GM19035 (cell line): Measurements from ENCODE around the gene KCTD15.

Source experiments
- ATAC-seq: cut with Tn5 transposase; IDR thresholded peaks from one replicate; pipeline ENCODE4 v1.9.1; 2021; ENCODE audit not compliant: unreplicated experiment

KCTD15 gene

DNA sequence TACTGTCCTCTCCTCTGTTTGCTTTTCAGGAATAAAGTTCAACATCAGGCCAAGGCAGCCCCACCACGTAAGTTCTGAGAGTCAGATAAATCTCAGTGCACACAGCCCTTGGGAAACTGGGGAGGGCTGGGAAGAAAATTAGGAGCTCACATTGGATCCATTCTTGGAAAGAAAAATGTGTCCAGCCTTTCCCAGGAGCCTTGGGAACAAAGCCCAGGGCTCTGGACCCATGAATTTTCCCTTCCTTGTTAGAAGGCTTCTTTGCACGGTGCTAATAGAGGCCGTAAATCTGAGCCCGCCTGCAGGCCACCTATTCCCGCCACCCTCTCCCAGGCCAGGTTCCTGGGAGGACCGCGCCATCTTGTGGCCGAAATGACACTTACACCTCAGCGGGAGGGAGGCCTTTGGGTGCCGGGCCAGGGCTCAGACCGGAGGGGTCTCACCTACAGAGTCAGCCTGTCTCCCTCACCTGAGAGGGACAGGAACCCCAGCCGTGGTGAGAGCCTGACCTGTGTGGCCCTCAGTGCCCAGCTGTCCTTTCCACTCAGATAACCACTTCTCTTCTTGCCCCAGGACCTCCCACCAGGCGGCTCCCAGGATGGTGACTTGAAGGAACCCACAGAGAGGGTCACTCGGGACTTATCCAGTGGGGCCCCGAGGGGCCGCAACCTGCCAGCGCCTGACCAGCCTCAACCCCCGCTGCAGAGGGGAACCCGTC lies 25.1 kb upstream of the KCTD15 start:
- no peak for ATAC-seq

DNA sequence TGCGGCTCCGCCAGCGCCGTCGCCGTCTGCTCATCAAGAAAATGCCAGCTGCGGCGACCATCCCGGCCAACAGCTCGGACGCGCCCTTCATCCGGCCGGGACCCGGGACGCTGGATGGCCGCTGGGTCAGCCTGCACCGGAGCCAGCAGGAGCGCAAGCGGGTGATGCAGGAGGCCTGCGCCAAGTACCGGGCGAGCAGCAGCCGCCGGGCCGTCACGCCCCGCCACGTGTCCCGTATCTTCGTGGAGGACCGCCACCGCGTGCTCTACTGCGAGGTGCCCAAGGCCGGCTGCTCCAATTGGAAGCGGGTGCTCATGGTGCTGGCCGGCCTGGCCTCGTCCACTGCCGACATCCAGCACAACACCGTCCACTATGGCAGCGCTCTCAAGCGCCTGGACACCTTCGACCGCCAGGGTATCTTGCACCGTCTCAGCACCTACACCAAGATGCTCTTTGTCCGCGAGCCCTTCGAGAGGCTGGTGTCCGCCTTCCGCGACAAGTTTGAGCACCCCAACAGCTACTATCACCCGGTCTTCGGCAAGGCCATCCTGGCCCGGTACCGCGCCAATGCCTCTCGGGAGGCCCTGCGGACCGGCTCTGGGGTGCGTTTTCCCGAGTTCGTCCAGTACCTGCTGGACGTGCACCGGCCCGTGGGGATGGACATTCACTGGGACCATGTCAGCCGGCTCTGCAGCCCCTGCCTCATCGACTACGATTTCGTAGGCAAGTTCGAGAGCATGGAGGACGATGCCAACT lies 24.4 kb upstream of the KCTD15 start:
- ATAC-seq: no peak

DNA sequence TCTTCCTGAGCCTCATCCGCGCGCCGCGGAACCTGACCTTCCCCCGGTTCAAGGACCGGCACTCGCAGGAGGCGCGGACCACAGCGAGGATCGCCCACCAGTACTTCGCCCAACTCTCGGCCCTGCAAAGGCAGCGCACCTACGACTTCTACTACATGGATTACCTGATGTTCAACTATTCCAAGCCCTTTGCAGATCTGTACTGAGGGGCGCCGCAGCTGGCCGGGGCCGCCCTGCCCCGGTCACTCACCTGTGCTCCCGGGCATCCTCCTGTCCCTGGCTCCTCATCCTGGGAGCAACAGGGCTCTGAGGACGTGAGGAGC lies 23.9 kb upstream of the KCTD15 start:
- no peak for ATAC-seq

DNA sequence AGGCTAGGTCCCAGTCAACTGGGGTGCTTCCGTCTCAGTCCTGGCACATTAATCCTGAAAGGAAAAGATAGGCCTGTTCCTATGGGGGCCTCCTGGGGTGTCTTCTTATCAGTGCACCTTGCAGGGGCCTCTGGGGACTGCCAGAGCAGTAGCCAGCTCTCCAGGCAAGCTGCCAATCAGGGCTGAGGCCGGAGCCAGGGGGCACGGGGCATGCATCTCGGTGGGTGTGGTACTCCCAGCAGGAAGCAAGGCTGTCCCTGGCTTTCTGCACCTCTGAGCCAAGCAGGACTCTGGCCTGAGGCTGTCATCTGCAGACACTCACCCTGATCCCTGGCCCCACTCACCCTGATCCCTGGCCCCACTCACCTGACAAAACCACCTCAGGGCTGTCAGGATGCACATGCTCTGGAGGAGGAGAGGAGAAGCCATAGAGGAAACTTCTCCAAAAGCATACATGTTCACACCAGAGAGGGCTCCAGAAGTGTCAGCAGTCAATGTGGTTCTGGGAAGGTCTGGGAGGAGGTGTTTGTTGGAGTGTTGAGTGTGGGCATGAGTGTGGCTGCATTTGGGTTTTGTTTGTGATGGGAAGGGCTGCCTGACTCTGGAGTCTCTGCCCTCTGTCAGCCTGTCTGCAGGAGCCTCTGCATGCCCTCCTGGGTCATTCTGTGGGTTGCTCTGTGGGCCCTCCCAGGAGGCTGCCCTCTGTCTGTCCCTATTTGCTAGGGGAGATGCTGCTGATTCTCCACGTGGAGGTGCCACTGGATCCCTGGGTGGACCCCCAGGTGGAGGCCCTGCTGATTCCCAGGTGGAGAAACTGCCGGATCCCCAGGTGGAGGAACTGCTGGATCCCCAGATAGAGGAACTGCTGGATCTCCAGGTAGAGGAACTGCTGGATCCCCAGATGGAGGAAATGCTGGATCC lies 22.7 kb upstream of the KCTD15 start:
- no peak for ATAC-seq

DNA sequence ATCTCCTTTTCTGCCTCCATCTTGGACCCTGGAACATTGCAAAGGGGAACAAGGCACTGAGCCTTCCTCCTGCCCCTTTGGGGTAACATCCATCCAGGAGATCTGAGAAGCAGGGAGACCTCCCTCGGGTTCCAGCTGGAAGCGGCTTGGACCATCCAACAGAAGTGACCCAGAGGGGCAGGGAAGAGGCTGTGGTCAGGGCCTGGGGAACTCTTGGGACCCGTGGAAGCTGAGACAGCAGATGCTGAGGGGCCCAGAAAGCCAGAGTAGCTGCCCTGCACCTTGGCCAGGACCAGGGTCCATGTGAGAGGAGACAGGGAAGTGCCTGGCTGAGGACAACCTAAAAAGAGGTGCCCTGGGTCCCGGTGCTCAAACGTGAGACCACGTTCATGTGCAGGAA lies 21.9 kb upstream of the KCTD15 start:
- no peak for ATAC-seq

DNA sequence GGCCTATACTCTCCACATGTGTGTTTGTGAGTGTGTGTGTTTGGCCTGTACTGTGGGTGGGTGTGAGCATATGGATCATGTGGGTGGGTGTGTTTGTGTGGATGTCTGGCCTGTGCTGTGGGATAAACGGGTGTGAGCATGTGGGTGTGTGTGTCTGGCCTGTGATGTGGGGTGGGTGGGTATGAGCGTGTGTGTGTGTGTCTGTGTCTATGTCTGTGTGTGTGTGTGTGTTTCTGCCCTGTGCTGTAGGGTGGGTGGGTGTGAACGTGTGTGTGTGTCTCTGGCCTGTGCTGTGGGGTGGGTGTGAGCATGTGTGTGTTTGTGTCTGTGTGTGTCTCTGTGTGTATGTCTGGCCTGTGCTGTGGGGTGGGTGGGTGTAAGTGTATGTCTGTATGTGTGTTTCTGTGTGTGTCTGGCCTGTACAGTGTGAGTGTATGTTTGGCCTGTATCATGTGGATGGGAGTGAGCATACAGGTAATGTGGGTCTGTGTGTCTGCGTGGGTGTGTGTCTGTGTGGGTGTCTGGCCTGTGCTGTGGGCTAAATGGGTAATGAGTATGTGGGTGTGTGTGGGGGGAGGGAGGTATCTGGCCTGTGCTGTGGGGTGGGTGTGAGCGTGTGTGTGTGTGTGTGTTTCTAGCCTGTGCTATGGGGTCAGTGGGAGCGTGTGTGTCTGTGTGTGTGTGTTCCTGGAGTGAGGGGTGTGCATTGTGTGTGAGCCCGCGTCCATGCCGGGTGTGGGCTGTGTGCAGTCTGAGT lies 20.8 kb upstream of the KCTD15 start:
- no peak for ATAC-seq

DNA sequence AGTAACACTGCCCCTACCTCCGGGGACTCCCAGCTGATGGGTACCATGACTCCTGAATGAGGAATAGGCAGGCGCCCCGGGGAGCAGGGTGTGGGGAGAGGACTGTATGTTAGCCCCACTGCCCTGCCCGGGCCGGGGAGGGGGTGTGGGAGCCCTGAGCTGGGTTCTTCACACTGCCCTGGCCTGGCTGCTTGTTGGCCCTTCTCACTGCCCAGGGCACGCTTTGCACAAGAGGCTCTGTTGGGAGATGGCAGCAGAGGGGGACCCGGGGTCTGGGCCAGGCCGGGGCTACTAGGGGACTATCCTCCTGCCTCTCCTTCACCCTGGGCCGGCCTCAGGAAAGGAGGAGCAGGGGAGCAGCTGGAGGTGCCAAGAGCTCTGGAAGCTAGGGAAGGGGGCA lies 19.3 kb upstream of the KCTD15 start:
- no peak for ATAC-seq

DNA sequence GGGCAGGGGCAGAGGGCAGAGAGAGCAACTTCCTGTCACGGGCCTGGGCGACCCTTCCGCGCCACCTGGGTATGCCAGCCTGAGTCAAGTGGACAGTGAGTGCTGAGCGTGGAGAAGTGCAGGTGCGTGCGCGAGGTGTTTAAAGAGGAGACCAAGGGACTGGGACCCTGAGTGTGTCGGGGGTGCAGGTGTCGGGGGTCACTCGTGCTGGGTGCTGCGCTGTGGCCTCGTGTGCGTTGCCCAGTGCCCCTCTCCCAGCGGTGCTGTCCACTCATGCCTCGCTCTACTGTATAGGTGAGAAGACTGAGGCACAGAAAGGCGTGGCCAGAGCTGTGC lies 18.9 kb upstream of the KCTD15 start:
- ATAC-seq: no peak

DNA sequence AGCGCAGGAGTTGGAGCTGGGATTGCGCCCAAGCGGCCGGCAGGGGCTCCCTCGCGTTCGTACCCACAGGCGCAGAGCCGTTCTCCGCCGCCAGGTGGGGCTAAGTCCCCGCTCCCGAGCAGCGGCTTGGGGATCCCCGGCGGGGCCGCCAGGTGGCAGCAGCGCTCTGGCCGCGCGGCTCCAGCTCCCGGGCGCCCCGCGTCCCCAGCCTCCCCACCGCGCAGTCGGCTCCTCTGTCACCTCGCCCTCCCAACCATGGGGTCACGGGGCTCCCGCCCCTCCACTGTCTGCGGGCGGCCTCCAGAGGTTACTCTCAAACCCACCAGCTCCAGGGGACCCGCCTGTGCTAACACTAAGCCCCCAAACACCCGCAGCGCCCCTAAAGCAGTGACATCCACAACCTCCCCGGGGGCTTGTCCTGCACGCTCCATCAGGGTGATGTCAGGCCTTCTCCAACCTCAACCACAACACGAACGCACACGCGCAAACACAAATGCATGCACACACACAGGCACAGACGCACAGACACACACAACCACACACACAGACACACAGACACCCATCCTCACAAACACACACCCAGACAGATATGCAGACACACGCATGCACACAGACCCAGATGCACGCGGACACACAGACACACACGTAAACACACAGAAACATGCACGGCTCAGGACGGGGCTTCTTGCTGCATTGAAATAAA lies 18.4 kb upstream of the KCTD15 start:
- peak; percentile 76 for ATAC-seq

DNA sequence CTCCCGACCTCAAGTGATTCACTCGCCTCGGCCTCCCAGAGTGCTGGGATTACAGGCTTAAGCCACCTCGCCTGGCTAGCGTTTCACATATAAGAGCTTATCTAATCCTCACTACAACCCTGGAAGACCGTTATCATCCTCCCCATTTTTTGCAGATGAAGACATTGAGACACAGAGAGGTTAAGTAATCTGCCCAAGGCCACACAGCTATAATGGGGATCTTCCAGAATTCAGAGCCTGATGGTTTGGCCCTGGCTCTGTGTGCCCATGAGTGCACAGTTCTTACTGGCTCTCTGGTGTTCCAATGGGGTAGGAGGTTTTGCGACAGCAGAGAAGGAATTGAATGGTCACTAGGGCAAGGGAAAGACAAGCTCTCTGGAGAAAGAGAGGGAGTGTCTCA lies 16.8 kb upstream of the KCTD15 start:
- ATAC-seq: no peak

DNA sequence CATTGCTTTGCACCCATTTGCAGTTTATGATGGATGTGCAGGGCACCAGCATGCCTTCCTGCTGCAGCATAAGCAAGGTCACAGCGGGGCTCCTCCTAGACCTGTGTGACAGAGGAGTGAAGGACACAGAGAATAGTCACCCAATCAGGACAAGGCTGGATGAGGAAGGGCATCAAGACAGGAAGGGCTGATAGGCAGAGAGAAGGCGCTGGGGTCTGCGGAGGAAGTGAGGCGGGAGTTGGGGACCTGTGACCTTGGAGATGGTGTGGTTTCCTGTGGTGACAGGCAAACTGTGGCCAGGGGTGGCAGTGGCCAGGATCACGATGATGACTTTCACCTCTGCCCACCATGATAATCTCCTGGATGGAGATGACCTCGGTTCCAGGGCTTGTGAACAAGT lies 16.4 kb upstream of the KCTD15 start:
- ATAC-seq: no peak

DNA sequence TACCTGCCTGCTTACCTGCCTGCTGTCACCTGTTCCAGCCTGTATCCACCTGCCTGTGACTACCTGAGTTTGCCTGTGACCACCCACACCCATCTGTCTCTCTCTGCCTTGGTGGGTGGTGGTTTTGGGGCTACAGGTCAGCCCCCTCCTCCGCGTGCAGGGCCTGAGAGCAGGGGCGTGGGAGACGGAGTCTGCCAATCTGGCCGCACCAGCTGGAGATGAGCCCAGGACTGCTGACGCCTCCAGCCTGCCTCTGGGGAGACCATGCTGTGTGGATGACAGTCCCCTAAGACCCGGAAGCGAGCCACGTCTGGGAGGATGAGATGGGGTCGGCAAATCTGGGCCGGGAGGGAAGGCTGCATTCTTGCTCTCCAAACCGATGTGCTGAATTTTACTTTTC lies 15.9 kb upstream of the KCTD15 start:
- no peak for ATAC-seq

DNA sequence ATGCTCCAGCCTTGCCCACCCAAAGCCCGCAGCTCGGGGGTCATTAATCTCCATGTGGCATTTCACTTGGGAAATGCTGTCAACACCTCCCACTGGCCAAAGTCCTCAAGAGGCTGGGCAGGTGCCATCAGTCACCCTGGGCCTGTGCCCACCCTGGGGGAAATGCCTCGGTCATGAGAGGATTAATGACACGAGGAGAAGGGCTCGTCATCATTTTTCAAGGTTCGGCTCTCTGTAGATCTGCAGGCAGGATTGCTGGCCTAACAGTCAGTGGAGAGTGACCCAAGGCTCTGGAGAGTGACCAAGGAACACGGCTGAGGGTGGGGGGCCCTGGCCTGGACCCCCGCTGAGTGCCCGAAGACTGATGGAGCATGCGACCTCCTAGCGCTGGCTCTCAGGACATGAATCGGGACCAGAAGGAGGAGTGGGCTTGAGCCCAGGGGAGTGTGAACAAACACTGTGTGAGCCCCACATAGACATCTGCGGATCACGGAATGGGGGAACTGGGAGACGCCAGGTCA lies 15.2 kb upstream of the KCTD15 start:
- no peak for ATAC-seq

DNA sequence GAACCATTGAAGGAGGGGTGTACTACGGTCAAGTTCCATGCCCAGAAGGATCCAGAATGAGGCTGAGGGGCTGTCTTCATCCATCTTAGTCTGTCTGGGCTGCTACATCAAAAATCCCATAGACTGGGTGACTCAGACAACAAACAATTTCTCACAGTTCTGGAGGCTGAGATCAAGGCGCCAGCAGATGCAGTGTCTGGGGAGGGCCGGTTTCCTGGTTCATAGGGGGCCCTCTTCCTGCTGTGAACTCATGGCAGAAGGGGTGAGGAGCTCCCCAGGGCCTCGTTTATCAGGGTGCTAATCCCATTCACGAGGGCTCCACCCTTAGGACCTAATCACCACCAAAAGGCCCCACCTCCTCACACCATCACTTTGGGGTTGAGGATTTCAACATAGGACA lies 14.7 kb upstream of the KCTD15 start:
- ATAC-seq: no peak

DNA sequence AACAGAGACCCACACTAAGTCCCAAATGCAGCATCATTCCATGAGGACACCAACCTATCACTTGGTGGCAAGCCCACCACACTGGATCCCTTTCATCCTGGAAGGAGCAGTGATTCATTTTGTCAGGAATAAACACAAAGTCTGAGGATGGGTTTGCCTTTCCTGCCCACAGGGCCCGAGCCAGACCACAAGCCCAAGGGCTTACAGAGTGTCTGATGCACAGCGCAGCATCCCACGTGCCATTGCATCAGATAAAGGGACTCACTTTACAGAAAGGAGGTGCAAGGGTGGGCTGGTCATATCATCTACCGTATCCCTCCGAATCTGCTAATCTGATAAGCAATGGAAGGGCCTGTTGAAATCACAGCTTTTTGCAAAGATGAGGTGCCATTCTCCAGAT lies 12.2 kb upstream of the KCTD15 start:
- ATAC-seq: no peak

DNA sequence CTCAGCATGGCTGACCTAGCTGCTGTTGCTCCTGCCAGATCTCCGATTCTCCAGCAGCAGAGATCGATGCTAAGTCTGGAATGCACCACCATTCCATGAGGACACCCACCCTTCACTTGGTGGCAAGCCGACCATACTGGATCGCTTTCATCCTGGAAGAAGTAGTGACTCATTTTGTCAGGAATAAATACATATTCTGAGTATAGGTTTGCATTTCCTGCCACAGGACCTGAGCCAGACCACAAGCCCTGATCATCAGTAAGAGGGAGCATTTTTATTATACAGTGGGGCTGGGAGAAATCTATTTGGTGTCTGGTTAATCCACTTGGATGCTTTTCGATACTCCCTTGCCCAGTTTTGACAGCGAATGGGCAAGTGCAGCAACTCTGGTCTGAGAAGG lies 10.9 kb upstream of the KCTD15 start:
- ATAC-seq: no peak

DNA sequence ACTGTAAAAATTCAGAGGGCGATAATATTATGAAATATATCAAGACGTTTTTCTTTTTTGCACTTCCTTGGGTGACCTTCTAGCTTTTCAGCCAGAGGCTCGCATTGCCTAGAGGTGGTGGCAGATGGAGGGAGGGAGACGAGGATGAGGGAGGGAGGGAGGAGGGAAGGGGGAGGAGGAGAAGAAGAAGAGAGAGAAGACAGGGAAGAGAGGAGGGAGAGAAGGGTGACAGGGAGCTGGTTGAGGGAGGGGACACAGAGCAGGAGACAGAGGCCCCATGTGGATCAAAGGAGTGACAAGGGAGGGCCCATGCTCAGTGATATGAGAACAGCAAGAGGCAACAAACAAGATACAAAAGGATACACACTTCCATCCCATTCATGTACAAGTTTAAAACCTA lies 8.0 kb upstream of the KCTD15 start:
- ATAC-seq: no peak

DNA sequence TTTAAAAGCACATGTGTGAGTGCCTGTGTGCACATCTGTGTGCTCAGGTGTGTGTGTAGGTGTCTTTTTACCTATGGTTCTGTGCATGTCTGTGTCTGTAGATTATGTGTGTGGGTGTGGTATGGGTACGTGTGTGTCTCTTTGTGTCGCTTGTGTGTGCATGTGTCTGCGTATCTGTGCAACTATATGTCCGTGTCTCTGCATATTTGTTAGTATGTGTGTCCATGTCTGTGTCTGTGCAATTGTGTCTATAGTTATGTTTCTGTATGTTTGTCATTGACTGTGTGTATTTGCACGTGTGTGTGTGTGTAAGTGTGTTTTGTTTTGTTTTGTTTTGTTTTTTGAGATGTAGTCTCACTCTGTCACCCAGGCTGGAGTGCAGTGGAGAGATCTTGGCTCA lies 7.3 kb upstream of the KCTD15 start:
- ATAC-seq: no peak

DNA sequence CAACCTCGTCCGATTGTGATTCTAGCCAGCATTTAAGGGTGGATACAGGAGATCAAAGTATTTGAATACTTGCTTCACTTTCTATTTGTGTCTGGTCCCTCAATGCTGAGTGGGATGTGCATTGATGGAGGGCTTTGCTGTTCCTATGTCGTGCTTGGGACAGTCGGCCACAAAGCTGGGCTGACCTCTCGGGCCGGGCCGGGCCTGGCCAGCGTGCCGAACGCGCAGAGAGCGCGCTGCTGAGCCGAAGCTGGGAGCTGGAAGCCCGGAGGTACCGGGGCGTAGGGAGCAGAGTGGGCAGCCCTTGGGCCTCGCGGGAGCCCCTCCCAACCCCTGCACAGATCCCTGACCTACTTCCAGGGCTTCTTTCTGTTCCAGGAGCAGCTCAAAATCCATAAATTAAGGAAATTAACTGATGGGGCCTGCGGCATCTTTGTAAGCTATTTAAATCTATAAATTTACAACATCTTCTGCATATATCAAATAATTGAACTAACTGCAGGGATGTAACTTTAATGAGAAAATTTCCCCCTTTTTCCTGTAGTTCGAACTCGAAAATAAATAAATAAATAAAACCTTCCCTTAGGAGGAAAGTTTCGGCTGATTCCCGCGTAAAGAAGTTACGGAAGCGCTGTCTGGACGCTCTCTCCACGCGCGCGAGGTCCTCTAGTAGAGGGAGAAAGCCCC lies 1.8 kb upstream of the KCTD15 start:
- ATAC-seq: no peak
